NCI-H2196 treated with DMSO at 0.1 percent for 48 hours (cell line): ENCODE results near the gene CHAC1.

Experiments
- DNase-seq: peaks from one replicate; lab custom pipeline; 2025; ENCODE audit not compliant: unreplicated experiment; lab: John Stamatoyannopoulos, UW

CHAC1 gene

GRCh38 chr15:40982855-40983254, 29.6 kb downstream of the CHAC1 start:
- no peak for DNase-seq

DNA sequence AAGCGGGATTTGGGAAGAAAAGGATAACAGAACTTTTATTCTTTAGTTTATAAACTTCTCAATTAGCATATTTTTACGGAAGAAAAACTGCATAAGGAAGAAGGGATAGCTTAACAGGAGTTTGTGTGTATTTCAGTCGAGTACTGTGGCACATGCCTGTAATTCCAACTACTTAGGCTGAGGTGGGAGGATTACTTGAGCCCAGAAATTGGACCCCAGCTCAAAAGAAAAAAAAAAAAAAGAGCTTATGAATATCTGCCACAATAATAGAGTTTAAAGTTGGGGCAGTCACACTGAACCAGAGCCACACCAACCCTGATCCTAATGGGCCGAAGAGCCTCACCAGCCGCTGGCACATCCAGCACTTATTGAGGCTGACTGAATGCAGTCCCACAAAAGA, 31.1 kb downstream of the CHAC1 start:
- no peak for DNase-seq

DNA sequence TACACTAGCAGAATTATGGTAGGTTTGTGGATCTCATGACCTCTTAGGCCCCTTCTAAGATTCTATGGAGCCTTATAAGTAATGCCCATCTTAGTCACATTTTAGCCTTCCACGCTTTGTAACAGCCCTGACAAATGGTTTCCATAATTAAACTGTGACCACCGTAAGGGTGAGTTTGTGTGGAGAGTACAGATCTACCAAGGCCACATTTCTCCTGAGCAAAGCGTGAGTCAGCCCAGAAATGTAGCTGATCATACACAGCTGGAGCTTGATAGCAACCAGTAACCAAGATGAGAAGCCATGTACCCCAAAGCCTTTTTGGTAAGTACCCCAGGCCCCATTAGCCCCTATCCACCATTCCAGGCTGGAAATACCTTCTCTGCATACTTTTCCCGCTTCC, 31.7 kb downstream of the CHAC1 start:
- no peak for DNase-seq

DNA sequence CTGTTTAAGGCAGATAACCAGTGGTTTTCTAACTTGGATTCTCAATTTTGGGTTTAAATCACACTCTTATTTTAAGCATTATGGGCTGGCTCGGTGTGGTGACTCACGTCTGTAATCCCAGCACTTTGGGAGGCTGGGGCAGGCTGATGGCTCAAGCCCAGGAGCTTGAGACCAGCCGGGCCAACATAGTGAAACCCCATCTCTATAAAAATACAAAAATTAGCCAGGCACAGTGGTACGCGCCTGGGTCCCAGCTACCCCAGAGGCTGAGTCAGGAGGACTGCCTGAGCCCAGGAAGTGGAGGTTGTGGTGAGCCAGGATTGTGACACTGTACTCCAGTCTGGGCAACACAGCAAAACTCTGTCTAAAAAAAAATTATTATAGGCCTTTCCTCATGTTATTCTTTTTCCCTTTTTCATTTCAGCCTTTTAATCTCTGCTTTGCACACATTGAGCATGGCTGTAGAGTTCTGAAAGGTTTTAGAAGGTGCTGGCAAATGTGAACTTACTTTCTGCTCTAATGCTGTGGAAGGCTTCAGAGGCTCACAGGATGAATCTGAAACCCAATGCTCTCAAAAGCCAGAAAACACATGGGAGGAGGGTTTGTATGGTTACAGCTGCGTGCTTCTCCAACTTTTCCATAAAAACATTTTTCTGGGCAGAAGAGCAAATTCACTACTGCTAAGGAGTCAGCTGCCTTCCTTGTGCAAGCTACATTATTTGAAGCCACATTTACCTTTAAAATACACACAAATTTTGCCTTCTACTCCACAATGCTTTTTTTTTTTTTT, 32.5 kb downstream of the CHAC1 start:
- no peak for DNase-seq

- DNase-seq, result no peak
Observed at GRCh38 chr15:40986820-40987219, 33.5 kb downstream of the CHAC1 start.

DNA sequence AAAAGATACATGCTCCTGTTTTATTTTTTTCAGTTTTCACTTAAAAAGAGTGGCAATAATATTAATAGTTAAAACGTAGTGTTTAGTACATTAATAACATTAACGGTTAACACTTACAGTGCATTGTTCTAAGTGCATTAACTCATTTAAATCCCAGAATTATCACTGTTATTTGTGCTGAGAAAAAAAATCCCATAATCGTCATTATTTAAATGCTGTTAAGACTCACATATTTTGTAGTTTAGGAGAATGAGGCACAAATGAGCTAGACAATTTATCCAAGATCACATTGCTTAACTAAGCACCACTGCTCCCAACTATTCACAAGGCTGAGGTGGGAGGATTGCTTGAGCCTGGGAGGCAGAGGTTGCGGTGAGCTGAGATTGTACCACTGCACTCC, 34.9 kb downstream of the CHAC1 start:
- DNase-seq, result no peak

DNA sequence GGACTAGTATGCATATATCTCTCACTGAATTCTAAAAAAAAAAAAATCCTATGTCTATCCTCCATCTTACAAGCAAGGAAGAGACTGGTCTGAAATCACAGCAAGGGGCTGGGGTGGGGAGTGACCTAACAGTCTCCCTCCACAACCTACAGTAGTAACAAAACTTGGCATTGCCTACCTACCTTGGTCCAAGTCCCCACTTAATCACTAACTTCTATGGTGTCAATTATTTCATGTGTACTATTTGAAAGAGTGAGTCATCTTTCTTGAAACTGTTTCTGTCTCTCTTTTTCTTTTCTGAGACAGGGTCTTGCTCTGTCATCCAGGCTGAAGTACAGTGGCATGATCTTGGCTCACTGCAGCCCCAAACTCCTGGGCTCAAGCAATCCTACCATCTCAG, 36.8 kb downstream of the CHAC1 start:
- DNase-seq, result no peak

DNA sequence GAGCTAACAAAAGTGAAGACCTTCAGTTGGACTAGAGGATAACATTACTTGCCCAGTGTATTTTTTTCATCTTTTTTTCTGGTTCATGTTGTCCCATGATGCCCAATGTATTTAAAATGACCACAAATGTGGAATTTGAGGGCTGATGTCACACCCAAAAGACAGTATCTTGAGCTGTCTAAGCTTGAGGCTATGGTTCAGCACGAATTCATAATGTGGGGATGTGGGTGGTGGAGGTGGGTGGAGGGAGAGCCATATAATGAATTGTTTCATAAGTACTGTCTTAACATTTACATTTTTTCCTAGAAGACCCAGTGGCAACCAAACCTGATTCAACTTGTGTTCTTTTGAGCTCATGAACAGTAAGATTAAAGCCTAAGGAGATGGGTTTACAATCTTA, 37.5 kb downstream of the CHAC1 start:
- no peak for DNase-seq

GRCh38 chr15:40991355-40991754, 38.1 kb downstream of the CHAC1 start:
- DNase-seq, result no peak

DNA sequence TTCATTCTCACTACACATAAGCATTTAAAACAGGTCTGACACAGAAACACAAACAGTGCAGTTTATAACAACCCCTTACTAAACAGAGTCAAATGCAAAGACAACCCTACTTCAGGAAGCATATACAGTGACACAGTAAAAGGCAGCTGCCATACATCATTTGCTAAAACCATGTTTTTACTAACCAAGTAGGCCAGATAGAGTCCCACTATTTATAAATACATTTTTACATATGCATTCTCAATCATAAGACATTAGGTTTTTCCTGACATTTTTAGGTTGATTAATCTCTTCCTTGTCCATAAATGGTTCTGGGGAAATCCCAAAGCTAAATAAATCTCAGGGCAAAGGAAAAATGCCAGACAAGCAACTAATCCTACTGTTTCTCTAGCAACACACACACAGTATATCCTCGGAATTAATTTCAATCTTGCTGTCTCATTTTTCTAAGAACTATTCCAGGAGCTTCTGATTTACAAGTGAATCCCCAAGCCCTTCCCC, 39.0 kb downstream of the CHAC1 start:
- no peak for DNase-seq

DNA sequence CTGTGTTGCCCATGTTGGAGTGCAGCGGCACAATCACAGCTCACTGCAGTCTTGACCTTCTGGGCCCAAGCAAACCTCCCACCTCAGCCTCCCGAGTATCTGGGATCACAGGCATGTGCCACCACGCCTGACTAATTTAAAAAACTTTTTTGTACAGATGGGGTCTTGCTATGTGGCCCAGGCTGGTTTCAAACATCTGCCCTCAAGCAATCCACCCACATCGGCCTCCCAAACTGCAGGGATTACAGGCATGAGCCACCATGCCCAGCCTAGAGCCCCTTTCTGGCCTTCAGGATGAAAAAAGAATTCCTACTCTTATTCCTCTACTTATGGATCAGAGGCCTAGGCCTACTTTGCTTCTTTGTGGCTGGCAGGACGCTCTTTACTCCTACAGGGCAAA, 39.6 kb downstream of the CHAC1 start:
- no peak for DNase-seq

- DNase-seq, result no peak
Observed at GRCh38 chr15:40995656-40996055, 42.4 kb downstream of the CHAC1 start.

DNA sequence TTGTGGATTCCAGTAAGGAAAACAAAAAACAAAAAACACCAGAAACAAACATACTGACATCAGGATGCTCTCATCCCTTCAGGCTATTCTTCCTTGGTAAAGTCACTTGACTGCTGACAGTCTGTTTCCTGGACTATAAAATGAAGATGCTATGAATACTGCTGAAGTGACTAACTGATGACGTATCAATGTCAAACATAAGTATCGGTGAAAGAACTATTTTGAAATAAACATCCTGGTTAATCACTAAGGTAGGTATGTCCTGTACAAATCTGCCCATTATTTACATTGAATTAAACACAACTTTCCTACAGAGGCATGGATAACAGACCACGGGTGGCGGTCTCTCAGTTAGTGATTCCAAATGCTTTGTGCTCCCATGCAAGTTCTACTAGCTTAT, 45.9 kb downstream of the CHAC1 start:
- DNase-seq, result no peak

DNA sequence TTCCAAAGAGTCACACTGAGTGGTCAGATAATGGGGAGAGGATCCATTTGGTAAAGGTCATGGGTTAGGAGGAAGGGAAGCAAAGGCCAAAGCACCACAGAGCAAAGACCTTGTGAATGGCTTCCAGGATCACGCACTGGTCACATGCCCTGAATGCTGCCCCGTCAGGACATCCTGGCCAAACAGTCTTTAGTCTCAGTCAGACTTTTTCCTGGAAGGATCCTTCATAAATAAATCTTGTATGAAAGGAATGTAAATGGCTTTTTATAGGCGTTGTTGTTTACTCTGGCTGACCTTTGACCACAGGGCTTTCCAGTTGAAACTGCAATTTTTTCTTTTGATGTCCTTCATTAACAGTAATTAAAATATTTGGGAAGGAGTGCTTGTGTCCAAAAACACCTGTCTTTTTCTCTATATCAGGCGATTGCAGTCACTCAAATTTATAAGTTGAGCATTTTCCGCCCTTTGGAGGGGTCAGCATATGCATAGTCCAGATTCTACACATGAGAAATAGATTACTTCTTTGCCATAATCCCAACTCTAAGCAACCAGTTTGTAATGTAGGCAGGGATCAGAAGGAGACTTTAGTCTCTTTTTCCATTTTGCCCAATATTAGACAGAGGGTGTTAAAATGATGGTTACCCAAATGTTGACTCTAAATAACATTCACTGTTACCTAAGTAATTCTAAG, 48.4 kb downstream of the CHAC1 start:
- no peak for DNase-seq

DNA sequence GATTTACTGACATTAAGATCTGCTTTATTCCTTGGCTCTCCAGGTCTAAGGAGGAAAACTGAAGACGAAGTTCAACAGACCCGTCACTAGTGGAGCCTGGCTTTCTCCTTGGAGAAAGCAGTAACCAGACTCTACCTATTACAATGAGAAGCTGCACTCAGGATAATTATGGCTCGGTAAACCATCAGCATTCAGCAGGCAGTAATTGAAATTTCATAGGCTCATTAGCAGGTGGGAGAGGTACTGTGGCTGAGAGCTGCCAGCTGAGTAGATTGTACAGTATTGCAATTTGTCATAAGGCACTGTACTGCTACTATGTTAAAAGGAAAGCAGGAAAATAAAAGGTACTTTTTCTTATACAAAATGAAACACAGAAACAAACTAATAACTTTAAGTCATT, 51.2 kb downstream of the CHAC1 start:
- no peak for DNase-seq
